GM18498 (cell line): ENCODE data around the gene RAET1G.
"Not testable (repeated sequence)": the region's sequence is repeated elsewhere in the genome, so short reads cannot be mapped to it uniquely, and the experiment has no call there.

Experiments used
- ATAC-seq: cut with Tn5 transposase; IDR thresholded peaks from one replicate; pipeline ENCODE4 v1.9.1; 2021; ENCODE audit warnings: mild to moderate bottlenecking, moderate library complexity; ENCODE audit not compliant: unreplicated experiment

RAET1G gene

DNA sequence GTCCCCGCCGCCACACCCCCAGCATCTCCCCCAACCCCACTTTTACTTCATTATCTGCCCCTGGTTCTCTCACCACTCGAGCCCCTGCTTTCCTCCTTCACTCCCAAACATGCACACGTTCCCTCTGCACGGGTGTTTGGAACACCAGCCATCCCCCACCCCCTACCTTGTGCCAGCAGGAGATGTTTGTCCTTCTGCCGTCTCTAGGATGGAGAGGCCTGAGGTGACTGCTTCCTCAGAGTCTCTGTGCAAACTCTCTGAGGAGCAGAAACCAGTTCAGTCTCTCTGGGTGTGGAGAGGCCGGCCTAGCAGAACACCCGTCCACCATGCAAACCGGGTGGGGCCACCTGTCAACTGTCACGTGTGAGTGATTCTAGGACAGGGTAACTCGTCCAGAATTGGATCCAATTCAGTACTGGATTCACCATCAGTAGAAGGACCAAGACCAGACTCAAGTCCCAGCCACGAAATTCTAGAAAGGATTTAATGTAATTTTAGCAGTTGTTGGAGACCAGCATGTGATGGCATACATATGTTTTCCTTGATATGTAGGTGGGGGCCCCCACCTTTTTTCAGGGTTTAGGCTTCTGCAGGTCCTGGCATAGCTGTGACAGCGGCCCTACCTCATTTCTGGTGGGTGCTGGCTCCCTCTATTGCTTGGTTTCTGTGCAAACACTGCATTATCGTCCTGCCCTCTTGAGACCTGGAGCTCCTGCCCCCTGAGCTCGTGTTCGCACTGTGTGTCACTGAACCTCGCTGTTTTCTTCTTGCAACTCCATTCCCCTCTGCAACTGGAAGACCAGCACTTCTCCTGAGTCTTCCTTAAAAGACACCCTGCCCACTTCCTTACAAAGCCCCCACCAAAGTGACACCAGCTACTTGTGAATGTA, 24.8 kb downstream of the RAET1G start, which contains the start of gene RAET1E:
RAET1E (minus strand) TSS at position 259 of the 890 bp plus-strand sequence. CDS start 7,212 bp downstream, outside the sequence.
- no peak for ATAC-seq

DNA sequence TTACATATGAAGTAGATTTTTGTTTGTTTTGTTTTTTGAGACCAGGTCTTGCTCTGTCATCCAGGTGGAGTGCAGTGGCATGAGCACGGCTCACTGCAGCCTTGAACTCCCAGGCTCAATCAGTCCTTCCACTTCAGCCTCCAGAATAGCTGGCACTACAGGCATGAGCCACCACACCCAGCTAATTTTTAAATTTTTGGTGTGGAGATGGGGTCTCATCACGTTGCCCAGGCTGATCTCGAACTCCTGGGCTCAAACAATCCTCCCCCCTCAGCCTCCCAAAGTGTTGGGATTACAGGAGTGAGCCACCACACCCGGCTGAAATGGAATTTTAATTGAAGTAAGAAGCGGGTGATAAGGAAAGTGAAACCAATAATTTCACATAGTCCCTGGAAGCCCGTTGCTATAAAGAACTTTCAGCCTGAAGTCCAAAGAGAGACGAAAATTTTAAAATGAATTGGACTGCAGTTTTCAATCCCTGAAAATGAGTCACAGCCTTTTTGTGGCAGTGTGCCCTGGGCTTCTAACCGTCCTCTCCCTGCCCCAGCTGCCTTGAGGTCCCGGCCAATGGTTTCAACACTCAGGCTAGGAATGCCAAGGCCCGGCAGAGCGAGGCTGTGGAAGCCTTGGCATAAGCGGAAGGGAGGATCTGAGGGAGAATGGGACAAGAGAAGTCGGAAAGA, 25.8 kb downstream of the RAET1G start:
- ATAC-seq, result no peak

DNA sequence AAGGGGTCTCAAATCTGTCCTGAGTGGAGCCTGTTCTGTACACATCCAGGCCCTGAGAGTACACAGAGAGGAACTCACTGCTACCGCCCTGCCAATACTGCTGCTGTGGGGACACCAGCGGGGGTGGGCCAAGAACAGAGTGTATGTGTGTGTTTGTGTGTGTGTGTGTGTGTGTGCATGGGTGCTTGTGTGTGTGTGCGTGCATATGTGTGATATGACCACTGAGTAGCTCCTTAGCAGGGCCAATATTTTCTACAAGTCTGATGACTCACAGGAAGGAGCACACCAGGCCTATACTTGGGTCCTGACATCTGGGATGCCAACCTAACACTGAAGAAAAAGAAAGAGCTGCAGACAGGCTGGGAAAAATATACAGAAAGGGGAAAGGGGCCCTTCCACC, 26.4 kb downstream of the RAET1G start:
- ATAC-seq, result no peak

DNA sequence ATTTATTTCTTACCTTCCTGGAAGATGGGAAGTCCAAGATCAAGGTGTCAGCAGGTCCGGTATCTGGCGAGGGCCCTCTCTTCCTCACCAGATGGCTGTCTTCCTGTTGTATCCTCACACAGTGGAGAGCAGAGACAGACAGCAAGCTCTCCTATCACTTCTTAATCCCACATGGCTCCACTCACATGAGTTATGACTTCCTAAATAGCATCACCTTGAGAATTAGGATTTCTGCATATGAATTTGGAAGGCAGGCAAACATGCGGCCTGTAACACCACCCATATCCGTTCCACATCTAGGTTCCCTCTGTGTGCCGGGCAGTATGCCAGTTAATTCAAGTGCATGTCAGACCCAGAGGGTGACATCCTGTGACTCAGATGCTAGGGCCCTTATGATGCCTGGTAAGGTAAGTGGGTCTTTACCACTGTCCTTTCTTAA, 27.1 kb downstream of the RAET1G start:
- no peak for ATAC-seq

DNA sequence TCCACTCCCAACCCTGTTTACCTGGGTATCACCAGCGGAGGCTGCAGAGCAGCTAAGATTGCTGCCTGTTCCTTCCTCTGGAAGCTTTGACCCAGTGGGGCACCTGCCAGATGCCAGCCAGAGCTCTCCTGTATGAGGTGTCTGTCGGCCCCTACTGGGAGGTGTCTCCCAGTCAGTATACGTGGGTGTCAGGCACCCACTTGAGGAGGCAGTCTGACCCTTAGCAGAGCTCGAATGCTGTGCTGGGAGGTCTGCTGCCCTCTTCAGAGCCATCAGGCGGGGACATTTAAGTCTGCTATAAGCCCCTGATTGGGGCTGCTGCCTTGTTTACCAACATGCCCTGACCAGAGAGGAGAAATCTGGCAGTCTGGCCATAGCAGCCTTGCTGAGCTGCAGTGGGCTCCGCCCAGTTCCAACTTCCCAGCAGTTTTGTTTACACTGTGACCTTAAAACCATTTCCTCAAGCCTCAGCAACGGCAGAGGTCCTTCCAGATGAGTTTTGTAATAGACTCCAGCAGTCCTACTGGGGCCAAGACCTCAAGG, 27.8 kb downstream of the RAET1G start:
- ATAC-seq, result no peak

DNA sequence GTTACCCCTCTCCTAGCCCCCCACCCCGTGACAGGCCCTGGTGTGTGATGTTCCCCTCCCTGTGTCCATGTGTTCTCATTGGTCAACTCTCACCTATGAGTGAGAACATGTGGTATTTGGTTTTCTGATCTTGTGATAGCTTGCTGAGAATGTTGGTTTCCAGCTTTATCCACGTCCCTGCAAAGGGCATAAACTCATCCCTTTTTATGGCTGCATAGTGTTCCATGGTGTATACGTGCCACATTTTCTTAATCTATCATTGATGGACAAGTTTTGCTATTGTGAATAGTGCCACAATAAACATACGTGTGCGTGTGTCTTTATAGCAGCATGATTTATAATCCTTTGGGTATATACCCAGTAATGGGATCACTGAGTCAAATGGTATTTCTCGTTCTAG, 31.1 kb downstream of the RAET1G start:
- ATAC-seq, result not testable (repeated sequence)

DNA sequence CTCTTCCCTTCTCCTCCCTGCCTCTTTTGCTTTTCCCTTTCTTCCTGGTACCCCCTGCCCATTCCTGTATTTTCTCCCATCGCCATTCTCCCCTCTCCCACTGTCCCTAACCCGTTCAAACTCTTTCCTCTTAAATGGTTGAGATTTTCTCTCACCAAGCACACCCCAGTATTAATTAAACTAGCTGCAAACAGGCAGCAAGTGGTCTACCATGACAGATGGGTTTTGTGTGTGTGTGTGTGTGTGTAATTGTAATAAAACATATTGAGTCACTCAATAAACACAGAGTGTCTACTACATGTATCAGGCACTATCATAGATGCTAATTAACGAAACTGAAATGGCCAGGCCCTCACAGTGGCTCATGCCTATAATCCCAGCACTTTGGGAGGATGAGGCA, 31.7 kb downstream of the RAET1G start:
- ATAC-seq, result no peak

DNA sequence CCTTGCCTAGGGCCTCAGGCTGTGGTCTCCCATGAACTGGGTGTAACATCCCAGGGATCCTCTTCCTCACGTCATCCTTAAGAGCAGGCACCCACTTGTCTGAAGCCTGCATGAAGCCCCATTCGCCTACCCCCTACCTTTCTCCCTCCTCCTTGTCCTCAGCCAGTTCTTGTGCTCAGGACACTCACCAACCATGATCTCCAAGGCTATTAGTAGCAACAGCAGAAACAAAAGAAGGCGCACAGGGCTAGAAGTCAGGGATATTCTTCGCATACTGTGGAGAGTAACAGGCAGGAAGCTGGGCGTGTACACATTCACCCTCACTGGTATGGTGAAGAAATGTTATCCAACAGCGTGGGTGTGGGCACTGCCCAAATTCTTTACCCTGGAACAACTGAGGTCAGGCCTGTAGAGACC, 32.3 kb downstream of the RAET1G start:
- no peak for ATAC-seq

DNA sequence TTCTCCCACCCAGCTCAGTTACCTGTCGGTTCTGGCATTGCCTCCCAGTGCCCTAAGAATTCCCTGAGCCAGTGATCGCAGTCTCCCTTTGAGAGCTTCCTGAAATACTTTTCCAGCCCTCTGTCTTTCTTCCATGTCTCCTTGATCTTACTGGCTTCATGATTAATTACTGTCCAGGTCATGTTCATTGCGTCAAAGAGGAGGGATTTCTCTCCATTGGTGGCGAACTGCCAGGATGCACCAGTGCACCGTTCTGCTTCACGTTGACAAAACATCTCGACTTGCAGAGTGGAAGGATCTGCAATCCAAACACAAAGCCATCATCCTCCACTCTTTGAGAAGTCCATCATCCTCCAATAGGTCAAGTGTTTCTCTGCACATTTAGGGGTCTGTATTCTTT, 33.6 kb downstream of the RAET1G start:
- no peak for ATAC-seq

DNA sequence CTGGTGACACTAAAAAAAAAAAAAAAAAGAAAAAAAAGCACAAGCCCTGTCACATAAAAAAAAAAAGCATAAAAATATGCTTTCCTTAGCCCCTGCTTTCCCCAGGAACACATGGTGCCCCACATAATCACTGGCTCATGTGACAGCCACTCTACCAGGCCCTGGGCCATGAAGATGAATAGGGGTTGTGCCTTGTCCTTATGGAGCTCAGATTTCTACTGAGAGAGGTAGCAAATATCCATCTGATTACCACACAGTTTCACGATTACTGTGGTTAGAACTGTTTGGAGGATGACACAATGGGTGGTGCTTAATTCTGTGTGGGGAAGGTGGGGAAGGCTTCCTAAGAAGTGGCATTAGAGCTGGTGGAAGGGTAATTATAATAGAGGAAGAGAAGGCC, 34.3 kb downstream of the RAET1G start:
- no peak for ATAC-seq

DNA sequence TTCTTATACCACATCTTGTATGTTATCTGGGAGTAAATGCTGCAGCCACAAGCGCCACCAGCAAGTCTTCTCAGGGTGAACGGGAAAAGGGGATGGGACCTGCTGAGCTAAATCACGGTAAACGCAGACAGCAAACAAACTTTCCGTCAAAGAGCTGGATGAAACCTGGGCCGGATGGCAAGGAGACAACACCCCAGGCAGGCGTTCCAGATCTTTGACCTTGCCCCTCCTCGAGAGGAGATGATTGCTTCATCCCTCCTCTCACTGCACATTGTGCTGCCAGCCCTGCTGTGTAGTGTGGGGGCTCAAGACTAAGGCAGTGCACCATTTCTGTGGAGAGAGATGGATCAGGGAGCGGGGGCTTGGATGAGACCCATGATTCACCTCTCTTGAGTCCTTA, 34.8 kb downstream of the RAET1G start:
- ATAC-seq, result no peak

DNA sequence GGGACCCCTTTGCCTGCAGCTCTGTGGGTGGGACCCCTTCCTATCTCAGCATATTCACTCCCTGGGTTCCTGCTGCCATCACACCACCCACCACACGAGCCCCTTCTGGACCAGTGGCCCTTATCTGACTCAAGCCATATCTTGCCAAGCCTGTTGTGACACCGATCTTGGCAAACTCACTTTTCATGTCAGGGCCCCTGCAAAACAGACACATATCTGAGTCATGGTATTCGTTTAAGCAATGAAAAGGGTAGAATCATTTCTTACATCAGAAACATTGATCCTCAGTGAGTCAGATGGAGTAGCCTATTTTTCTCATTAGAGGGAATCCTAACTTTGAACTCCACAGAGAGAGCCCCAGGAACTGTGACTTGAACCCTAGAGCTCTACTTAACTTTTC, 35.6 kb downstream of the RAET1G start:
- no peak for ATAC-seq

DNA sequence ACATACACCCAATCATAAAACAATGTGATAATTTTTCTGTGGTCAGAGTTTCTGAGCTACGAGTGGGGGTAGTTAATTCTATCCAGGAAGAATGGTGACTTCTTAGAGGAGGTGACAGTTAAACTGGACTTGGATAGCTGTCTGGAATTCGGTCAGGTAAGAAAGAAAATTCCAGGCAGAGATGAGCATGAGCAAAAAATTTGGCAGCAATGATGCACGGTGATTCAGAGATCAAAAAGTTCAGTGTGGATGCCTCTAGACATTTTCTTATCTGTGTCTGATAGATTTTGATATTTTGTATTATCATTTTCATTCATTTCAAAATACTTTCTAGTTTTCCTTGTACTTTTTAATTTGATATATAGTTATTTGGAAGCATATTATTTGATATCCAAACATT, 37.0 kb downstream of the RAET1G start:
- no peak for ATAC-seq

DNA sequence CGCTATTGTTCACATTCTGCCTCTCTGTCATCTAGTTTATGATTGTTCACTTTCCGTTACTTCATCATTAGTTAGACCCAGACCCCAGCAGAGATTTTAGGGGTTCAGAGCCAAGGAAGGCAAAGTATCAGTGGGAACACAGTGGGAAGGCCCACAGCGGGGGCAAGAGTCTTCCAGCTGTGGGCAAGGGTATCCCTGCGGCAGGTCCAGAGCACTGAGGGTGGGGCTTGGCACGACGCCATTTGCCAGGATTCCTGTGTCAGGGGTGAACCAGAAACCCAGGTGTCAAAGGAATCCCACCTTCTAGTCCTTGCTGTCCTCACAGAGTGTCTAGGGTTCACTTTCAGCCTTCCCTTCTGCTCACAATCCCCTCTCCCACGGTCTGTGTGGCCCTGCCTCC, 38.3 kb downstream of the RAET1G start:
- ATAC-seq, result no peak

DNA sequence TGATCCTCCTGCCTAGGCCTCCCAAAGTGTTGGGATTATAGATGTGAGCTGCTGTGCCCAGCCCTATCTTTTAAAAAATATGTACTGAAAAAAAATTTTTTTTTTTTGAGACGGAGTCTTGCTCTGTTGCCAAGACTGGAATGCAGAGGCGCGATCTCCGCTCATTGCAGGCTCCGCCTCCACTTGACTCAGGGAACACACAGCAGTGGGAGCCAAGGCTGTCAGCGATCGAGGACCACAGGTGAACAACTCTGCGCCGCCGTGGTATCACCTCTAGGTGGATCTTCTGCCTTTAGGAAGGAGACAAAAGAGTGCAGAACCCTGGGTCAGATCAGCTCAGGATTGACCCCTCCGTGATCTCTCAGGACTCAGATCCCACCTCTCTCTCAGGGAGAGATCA, 38.7 kb downstream of the RAET1G start:
- no peak for ATAC-seq

DNA sequence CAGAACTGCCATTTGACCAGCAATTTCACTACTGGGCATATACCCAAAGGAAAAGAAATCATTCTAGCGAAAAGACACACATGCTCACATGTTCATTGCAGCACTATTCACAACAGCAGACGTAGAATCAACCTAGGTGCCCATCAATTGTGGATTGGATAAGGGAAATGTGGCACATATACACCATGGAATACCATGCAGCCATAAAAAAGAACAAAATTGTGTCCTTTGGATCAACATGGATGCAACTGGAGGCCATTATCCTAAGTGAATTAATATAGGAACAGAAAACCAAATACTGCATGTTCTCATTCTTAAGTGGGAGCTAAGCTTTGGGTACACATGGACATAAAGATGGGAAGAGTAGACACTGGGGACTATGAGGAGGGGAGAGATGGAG, 41.1 kb downstream of the RAET1G start:
- no peak for ATAC-seq

DNA sequence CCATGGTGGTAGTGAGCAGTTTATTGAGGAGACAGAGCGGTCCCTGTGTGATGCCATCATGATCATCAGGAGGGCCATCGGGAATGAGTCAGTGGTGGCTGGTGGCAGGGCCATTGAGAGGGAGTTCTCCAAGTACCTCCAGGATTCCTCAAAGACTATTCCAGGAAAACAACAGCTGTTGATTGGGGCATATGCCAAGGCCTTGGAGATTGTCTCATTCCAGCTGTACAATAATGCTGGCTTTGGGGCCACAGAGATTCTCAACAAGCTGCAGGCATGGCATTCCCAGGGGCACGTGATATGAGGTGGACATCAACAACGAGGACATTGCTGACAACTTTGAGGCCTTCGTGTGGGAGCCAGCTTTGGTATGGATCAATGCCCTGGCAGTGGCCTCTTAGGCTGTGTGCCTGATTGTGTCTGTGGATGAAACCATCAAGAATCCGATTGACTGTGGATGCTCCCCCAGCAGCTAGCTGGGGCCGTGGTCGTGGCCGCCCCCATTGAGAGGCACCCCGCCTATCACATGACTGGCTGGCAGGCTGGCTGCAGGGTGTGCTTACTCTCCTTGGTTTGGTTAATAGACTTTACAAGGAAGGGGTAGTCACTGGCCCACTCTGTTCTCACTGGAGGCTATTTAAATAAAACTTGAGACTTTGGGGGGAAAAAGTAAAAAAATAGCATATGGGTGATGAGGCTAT, 41.7 kb downstream of the RAET1G start:
- no peak for ATAC-seq

DNA sequence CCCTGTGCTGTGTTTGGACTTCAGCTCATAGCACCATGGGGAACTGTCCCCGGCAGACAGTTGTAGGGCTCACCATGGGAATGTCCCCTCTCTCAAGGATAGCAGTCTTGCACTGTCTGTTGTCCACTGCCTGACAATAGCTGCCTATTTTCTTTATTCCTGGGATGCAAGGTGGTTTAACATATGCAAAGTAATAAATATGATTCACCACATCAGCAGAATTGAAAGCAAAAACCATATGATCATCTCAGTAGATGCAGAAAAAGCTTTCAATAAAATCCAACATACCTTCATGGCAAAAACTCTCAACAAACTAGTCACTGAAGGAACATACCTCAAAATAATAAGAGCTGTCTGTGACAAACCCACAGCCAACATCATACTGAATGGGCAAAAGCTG, 45.3 kb downstream of the RAET1G start:
- no peak for ATAC-seq

DNA sequence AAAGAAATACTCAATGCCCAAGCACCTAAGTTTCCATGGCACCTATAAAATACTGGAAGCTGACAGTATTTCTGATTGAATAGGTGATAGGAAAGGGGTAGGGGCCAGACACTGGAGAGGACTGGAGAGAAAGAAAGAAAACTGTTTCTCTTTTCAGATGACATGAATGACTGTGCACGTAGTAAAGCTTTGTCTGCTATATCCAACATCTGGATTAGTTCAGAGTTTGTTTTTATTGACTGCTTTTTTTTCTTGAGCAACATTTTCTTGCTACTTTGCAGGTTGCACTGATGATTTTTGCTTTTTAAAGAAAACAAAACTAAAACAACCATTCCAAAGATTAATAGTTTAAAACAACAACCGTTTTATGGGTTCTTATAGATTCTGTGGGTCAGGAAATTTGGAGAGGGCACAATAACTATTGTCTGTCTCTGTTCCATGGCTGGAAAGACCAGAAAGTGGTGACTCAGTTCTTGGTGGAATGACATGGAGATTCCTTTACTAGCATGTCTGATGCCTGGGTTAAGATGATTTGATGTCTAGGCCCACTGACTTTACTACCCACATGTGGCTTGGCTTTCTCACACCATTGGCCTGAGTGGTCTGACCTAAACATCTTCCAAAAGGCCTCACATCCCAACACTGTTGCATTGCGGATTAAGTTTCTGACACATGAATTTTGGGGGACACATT, 46.5 kb downstream of the RAET1G start:
- ATAC-seq, result no peak

DNA sequence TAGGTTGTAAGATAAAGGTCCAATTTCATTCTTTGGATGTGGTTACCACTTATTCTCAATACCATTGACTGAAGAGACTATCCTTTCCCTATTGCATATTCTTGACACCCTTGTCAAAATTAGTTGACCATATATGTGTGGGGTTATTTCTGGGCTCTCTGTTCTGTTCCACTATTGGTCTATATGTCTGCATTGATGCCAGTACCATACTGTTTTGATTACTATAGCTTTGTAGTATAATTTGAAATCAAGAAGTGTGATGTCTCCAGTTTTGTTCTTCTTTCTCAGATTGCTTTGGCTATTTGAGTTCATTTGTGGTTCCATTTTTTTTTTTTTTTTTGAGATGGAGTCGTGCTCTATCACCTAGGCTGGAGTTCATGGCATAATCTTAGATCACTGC, 50.7 kb downstream of the RAET1G start:
- ATAC-seq, result no peak

DNA sequence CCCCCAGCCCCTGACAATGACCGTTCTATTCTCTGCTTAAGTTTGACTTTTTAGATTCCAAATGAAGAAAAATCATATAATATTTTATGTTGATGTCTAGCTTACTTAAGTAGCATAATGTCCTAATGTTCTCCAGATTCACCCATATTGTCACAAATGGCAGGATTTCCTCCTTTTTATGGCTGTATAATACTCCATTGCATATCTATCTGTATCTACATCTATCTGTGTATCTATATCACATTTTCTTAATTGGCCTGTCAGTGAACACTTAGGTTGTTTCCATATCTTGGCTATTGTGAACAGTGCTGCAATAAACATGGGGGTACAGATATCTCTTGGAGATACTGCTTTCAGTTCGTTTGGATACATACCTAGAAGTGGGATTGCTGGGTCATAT, 51.7 kb downstream of the RAET1G start:
- no peak for ATAC-seq
